Left cardiac atrium (tissue), 4 donors: ENCODE results near the gene HOXC11. TPM values are rescaled to one million over a fixed set of nuclear protein-coding genes. Genes with fewer than 3 reads are reported as not detected.

Source experiments
- ATAC-seq, 2 donors: fragments of 200-7000 bp; cut with Tn5 transposase; one replicate each; pipeline ENCODE4 v1.9.1; 2020; ENCODE audit warnings: mild to moderate bottlenecking in 2 of 2, moderate library complexity in 2 of 2
- DNase-seq: peaks from one replicate; pipeline ENCODE4 v3.0.0-alpha.2; 2020
- intact Hi-C, 2 donors: fragments of 100-400 bp; cut with DNase I; formaldehyde crosslinking; loops; one replicate each; pipeline versions ENCODE4 v1.14.1 to v1.15.1; 2022 to 2023
- total RNA-seq, 2 donors: library from RNA; stranded (reverse); fragmentation: NEBNext Ultra II Directional; extraction: Animal tissue kit (Norgen Biotek cat#: 25700); gene quantifications; one replicate each; pipeline ENCODE4 v1.2.1, GENCODE V29; 2021
- donor health status: DM: no; HTN: yes; CAD: no.
- donor health status: DM: no; HTN: yes; CAD: no; lungs with severe emphysema.
- donor health status: DM: yes; HTN: yes; CAD: no.
- donor health status: Dilated cardiomyopathy.

The HOXC11 gene
- total RNA-seq, 2 donors from 2014 or later, result not detected

- ATAC-seq, result no peak
- DNase-seq, result no peak
- intact Hi-C loops, result loop anchor here in 1 of 2 donors (2.0 kb wide), 1 partner anchor 189 kb away; no protein-coding TSS in a partner anchor
Observed at GRCh38 chr12:54003625-54004024, 30.7 kb downstream of the HOXC11 start.

- intact Hi-C loops, result loop anchor here in 1 of 2 donors (2.0 kb wide), 1 partner anchor 189 kb away; no protein-coding TSS in a partner anchor
- DNase-seq (no peak), ATAC-seq (no peak)
Observed at GRCh38 chr12:54004063-54004840, 31.3 kb downstream of the HOXC11 start.

- ATAC-seq (no peak), DNase-seq (no peak)
- intact Hi-C loops, result loop anchor here in 1 of 2 donors (2.0 kb wide), 1 partner anchor 188 kb away; no protein-coding TSS in a partner anchor
Observed at GRCh38 chr12:54004841-54005530, 32.1 kb downstream of the HOXC11 start.

- ATAC-seq (no peak), DNase-seq (no peak)
- intact Hi-C loops, result loop anchor here in 1 of 2 donors (2.0 kb wide), 1 partner anchor 187 kb away; no protein-coding TSS in a partner anchor
Observed at GRCh38 chr12:54005531-54005852, 32.6 kb downstream of the HOXC11 start.

GRCh38 chr12:54005853-54006558 lies 33.1 kb downstream of the HOXC11 start:
- DNase-seq (peak; percentile 86), ATAC-seq (peak; percentile 90)
- intact Hi-C loops, result loop anchor here in 1 of 2 donors (2.0 kb wide), 1 partner anchor 187 kb away; no protein-coding TSS in a partner anchor

GRCh38 chr12:54006559-54007220 lies 33.8 kb downstream of the HOXC11 start:
- DNase-seq (no peak), ATAC-seq (no peak)
- intact Hi-C loops, result no loop called here

- ATAC-seq, result no peak
- DNase-seq, result no peak
- intact Hi-C loops, result loop anchor here in 1 of 2 donors (2.0 kb wide), 1 partner anchor 185 kb away; no protein-coding TSS in a partner anchor
Observed at GRCh38 chr12:54007538-54008259, 34.8 kb downstream of the HOXC11 start.

- DNase-seq (no peak), ATAC-seq (no peak)
- intact Hi-C loops, result loop anchor here in 1 of 2 donors (2.0 kb wide), 1 partner anchor 185 kb away; no protein-coding TSS in a partner anchor
Observed at GRCh38 chr12:54008260-54008552, 35.3 kb downstream of the HOXC11 start.

GRCh38 chr12:54009171-54010052 lies 36.5 kb downstream of the HOXC11 start:
- intact Hi-C loops, result loop anchor here in 1 of 2 donors (2.0 kb wide), 1 partner anchor 183 kb away; no protein-coding TSS in a partner anchor
- ATAC-seq (no peak), DNase-seq (no peak)

GRCh38 chr12:54010053-54010971 lies 37.4 kb downstream of the HOXC11 start:
- DNase-seq, result no peak

GRCh38 chr12:54010972-54011664 lies 38.2 kb downstream of the HOXC11 start:
- intact Hi-C loops, result no loop called here
- ATAC-seq (no peak), DNase-seq (no peak)

More at GRCh38 chr12:54010053-54010971, 37.4 kb downstream of the HOXC11 start:
- no peak for ATAC-seq
- intact Hi-C loops, result no loop called here

- DNase-seq (no peak), ATAC-seq (no peak)
- intact Hi-C loops, result no loop called here
Observed at GRCh38 chr12:54011665-54012532, 39.0 kb downstream of the HOXC11 start.

- DNase-seq, result no peak
- ATAC-seq, result no peak
- intact Hi-C loops, result no loop called here
Observed at GRCh38 chr12:54012631-54013409, 39.9 kb downstream of the HOXC11 start.

GRCh38 chr12:54014377-54015017 lies 41.6 kb downstream of the HOXC11 start:
- intact Hi-C loops, result no loop called here
- no peak for DNase-seq
- no peak for ATAC-seq
